Measurements from ENCODE around the gene VIL1. TPM values are rescaled to one million over a fixed set of nuclear protein-coding genes. Genes with fewer than 3 reads are reported as not detected.

Gene VIL1
- polyA plus RNA-seq, 1 donor from 2014 or later = not detected

DNA sequence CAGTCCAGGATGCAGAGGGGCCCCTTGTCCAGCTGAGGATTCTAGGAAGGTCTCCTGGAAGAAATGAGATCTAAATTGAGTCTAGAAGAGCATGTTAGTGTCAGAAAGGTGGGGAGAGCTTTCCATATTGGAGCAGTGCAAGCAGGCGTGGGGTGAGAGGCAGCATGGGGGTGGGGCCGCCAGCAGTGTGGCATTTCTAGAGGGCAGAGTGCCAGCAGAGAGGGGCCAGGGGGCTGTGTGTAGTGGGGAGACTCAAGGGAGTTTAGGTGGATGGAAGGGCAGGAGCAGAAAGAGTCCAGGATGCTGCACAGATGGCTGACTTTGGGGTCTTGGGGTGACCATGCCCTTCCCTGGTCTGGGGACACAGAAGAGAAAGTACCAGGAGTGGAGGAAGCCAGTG, 2.1 kb downstream of the VIL1 start (continued):
- no peak for TF ChIP-seq EP300 (conservative IDR thresholded peaks at IDR 0.05; ENCODE audit: poor library complexity, severe bottlenecking)

- TF ChIP-seq EP300 (conservative IDR thresholded peaks at IDR 0.05; ENCODE audit: poor library complexity, severe bottlenecking) (no peak), RAD21 (conservative IDR thresholded peaks at IDR 0.05) (no peak), POLR2AphosphoS5 (IDR thresholded peaks at IDR 0.05) (no peak), EZH2 (IDR thresholded peaks at IDR 0.05; ENCODE audit: borderline replicate concordance, insufficient read depth, low read length, poor library complexity, severe bottlenecking) (no peak), MXI1 (conservative IDR thresholded peaks at IDR 0.05; ENCODE audit: poor library complexity, severe bottlenecking) (no peak)
- TF ChIP-seq, protein P1, sequence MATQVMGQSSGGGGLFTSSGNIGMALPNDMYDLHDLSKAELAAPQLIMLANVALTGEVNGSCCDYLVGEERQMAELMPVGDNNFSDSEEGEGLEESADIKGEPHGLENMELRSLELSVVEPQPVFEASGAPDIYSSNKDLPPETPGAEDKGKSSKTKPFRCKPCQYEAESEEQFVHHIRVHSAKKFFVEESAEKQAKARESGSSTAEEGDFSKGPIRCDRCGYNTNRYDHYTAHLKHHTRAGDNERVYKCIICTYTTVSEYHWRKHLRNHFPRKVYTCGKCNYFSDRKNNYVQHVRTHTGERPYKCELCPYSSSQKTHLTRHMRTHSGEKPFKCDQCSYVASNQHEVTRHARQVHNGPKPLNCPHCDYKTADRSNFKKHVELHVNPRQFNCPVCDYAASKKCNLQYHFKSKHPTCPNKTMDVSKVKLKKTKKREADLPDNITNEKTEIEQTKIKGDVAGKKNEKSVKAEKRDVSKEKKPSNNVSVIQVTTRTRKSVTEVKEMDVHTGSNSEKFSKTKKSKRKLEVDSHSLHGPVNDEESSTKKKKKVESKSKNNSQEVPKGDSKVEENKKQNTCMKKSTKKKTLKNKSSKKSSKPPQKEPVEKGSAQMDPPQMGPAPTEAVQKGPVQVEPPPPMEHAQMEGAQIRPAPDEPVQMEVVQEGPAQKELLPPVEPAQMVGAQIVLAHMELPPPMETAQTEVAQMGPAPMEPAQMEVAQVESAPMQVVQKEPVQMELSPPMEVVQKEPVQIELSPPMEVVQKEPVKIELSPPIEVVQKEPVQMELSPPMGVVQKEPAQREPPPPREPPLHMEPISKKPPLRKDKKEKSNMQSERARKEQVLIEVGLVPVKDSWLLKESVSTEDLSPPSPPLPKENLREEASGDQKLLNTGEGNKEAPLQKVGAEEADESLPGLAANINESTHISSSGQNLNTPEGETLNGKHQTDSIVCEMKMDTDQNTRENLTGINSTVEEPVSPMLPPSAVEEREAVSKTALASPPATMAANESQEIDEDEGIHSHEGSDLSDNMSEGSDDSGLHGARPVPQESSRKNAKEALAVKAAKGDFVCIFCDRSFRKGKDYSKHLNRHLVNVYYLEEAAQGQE (IDR thresholded peaks at IDR 0.05; ENCODE audit: borderline replicate concordance) = no peak
- H3F3A ChIP-seq (ENCODE audit: insufficient read depth, low read length, poor library complexity, severe bottlenecking) = no peaks in the 10 kb centered on the region
- no peaks in the 10 kb centered on the region for H4K20me1 ChIP-seq (ENCODE audit: insufficient read depth)
- H3K36me3 ChIP-seq (ENCODE audit: insufficient read depth, low read length) = no peaks in the 10 kb centered on the region
- no peaks in the 10 kb centered on the region for H3K9me3 ChIP-seq (ENCODE audit: low read length)
- H3K4me3 ChIP-seq (ENCODE audit: low read length) = no peak overlapping the region
- no peak overlapping the region for H3K4me2 ChIP-seq (ENCODE audit: low read length)
- H3K27me3 ChIP-seq (ENCODE audit: insufficient read depth, low read depth, low read length) = no peaks in the 10 kb centered on the region
- H3K9ac ChIP-seq (ENCODE audit: low read length) = no peak overlapping the region
- H3K79me2 ChIP-seq (replicated peaks; ENCODE audit: insufficient read depth, low read length) = no peaks in the 10 kb centered on the region
- no peak overlapping the region for H3K27ac ChIP-seq (ENCODE audit: low read length)
- no peaks in the 10 kb centered on the region for H3K9me2 ChIP-seq (ENCODE audit: insufficient read depth, low read length)
- H2AFZ ChIP-seq (ENCODE audit: low read depth, low read length) = no peak overlapping the region
These were observed 3.6 kb downstream of the VIL1 start for GRCh38 chr2:218422403-218423086.

GRCh38 chr2:218423584-218423983, 4.7 kb downstream of the VIL1 start:
- TF ChIP-seq RAD21 (conservative IDR thresholded peaks at IDR 0.05) = no peak
- TF ChIP-seq, protein P2, sequence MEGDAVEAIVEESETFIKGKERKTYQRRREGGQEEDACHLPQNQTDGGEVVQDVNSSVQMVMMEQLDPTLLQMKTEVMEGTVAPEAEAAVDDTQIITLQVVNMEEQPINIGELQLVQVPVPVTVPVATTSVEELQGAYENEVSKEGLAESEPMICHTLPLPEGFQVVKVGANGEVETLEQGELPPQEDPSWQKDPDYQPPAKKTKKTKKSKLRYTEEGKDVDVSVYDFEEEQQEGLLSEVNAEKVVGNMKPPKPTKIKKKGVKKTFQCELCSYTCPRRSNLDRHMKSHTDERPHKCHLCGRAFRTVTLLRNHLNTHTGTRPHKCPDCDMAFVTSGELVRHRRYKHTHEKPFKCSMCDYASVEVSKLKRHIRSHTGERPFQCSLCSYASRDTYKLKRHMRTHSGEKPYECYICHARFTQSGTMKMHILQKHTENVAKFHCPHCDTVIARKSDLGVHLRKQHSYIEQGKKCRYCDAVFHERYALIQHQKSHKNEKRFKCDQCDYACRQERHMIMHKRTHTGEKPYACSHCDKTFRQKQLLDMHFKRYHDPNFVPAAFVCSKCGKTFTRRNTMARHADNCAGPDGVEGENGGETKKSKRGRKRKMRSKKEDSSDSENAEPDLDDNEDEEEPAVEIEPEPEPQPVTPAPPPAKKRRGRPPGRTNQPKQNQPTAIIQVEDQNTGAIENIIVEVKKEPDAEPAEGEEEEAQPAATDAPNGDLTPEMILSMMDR (IDR thresholded peaks at IDR 0.05; ENCODE audit: poor library complexity, severe bottlenecking) = no peak
- TF ChIP-seq MXI1 (conservative IDR thresholded peaks at IDR 0.05; ENCODE audit: poor library complexity, severe bottlenecking) = no peak
- TF ChIP-seq, protein P1 (IDR thresholded peaks at IDR 0.05; ENCODE audit: borderline replicate concordance) = no peak
- TF ChIP-seq EP300 (conservative IDR thresholded peaks at IDR 0.05; ENCODE audit: poor library complexity, severe bottlenecking) = no peak
- no peak for TF ChIP-seq TAF1 (IDR thresholded peaks at IDR 0.05; ENCODE audit: low read depth)
- no peak overlapping the region for H3K9ac ChIP-seq (ENCODE audit: low read length)
- no peak overlapping the region for H3K27ac ChIP-seq (ENCODE audit: low read length)
- no peaks in the 10 kb centered on the region for H3K27me3 ChIP-seq (ENCODE audit: insufficient read depth, low read depth, low read length)
- no peaks in the 10 kb centered on the region for H3K79me2 ChIP-seq (replicated peaks; ENCODE audit: insufficient read depth, low read length)
- no peak overlapping the region for H3K4me2 ChIP-seq (ENCODE audit: low read length)
- no peaks in the 10 kb centered on the region for H3F3A ChIP-seq (ENCODE audit: insufficient read depth, low read length, poor library complexity, severe bottlenecking)
- no peaks in the 10 kb centered on the region for H4K20me1 ChIP-seq (ENCODE audit: insufficient read depth)
- no peaks in the 10 kb centered on the region for H3K9me2 ChIP-seq (ENCODE audit: insufficient read depth, low read length)
- no peaks in the 10 kb centered on the region for H3K9me3 ChIP-seq (ENCODE audit: low read length)
- H3K4me3 ChIP-seq (ENCODE audit: low read length) = no peak overlapping the region
- H3K36me3 ChIP-seq (ENCODE audit: insufficient read depth, low read length) = no peaks in the 10 kb centered on the region
- no peak overlapping the region for H2AFZ ChIP-seq (ENCODE audit: low read depth, low read length)
